HG03135 (cell line): ENCODE results near the gene GART.
"Not testable (repeated sequence)": the region's sequence is repeated elsewhere in the genome, so short reads cannot be mapped to it uniquely, and the experiment has no call there.

ENCODE experiments used
- ATAC-seq: cut with Tn5 transposase; IDR thresholded peaks from one replicate; pipeline ENCODE4 v1.9.1; 2021; ENCODE audit warnings: mild to moderate bottlenecking, moderate library complexity; ENCODE audit not compliant: unreplicated experiment

Gene GART

GRCh38 chr21:33478182-33478581 lies 63.7 kb downstream of the GART start:
- ATAC-seq: no peak

- ATAC-seq: no peak
Measured at GRCh38 chr21:33477066-33477465, 64.9 kb downstream of the GART start.

- no peak for ATAC-seq
Measured at GRCh38 chr21:33473344-33473743, 68.6 kb downstream of the GART start.

- ATAC-seq: no peak
Measured at GRCh38 chr21:33470701-33471100, 71.2 kb downstream of the GART start.

GRCh38 chr21:33469183-33469582 lies 72.7 kb downstream of the GART start:
- not testable (repeated sequence) for ATAC-seq

- ATAC-seq: no peak
Measured at GRCh38 chr21:33461538-33462250, 80.2 kb downstream of the GART start.

GRCh38 chr21:33458861-33459260 lies 83.1 kb downstream of the GART start:
- ATAC-seq: no peak

GRCh38 chr21:33455686-33456446 lies 86.1 kb downstream of the GART start:
- ATAC-seq: no peak
